ENCODE measurements around the gene NCOA5. TPM values are rescaled to one million over a fixed set of nuclear protein-coding genes. Genes with fewer than 3 reads are reported as not detected.

Gene NCOA5
- total and polyA plus RNA-seq, 3 donors from 2014 or later, result 55.6 to 66.2 (median 64.0) TPM

GRCh38 chr20:46134716-46135115 lies 45.0 kb upstream of the NCOA5 start:
- Histone ChIP-seq H3K4me3 (no peak overlapping the region), H3K9me3 (no peaks in the 10 kb centered on the region), H3K4me1 (peaks cover 16% of the 10 kb centered on the region), H3K27me3 (no peaks in the 10 kb centered on the region), H3K36me3 (ENCODE audit: low read depth, missing control alignments) (no peaks in the 10 kb centered on the region), H3K27ac (no peak overlapping the region)
- no peak for DNase-seq
- intact Hi-C loops (cut with DNase I; ENCODE audit: low total_unique reads), result loop anchor here (10.0 kb wide), 3 partner anchors 170 to 300 kb away; partner anchors contain the start of gene CDH22
- 91 to 93% methylated on average over 7 of the region's 7 CpGs for WGBS, 2 donors
- no peak for TF ChIP-seq POLR2A (IDR thresholded peaks at IDR 0.05)
- TF ChIP-seq CTCF (IDR thresholded peaks at IDR 0.05), result no peak

- Histone ChIP-seq H3K36me3 (ENCODE audit: low read depth, missing control alignments) (no peaks in the 10 kb centered on the region), H3K4me3 (no peak overlapping the region), H3K4me1 (peaks cover 9% of the 10 kb centered on the region), H3K27ac (no peak overlapping the region), H3K9me3 (no peaks in the 10 kb centered on the region), H3K27me3 (no peaks in the 10 kb centered on the region)
- no peak for DNase-seq
- intact Hi-C loops (cut with DNase I; ENCODE audit: low total_unique reads), result loop anchor here (10.0 kb wide), 3 partner anchors 171 to 301 kb away; partner anchors contain the start of gene CDH22
- whole genome bisulfite sequencing, 2 donors, result 79 to 82% methylated on average over 11 of the region's 11 CpGs
- no peak for TF ChIP-seq POLR2A (IDR thresholded peaks at IDR 0.05)
- TF ChIP-seq CTCF (IDR thresholded peaks at IDR 0.05), result no peak
Observed at GRCh38 chr20:46133886-46134654, 44.3 kb upstream of the NCOA5 start.

GRCh38 chr20:46132705-46133120 lies 43.0 kb upstream of the NCOA5 start:
- Histone ChIP-seq H3K9me3 (no peaks in the 10 kb centered on the region), H3K27me3 (no peaks in the 10 kb centered on the region), H3K4me1 (peaks cover 9% of the 10 kb centered on the region), H3K4me3 (no peak overlapping the region), H3K27ac (no peak overlapping the region), H3K36me3 (ENCODE audit: low read depth, missing control alignments) (no peaks in the 10 kb centered on the region)
- 12 to 13% methylated on average over 17 of the region's 17 CpGs for WGBS, 2 donors
- DNase-seq, result peak; percentile 83
- TF ChIP-seq POLR2A (IDR thresholded peaks at IDR 0.05), result no peak
- TF ChIP-seq CTCF (IDR thresholded peaks at IDR 0.05), result peak; percentile 62 to 88 (median 74)
- intact Hi-C loops (cut with DNase I; ENCODE audit: low total_unique reads), result loop anchor here (10.0 kb wide), 3 partner anchors 172 to 302 kb away; partner anchors contain the start of gene CDH22

- no peak overlapping the region for H3K4me3 ChIP-seq
- H3K36me3 ChIP-seq (ENCODE audit: low read depth, missing control alignments), result no peaks in the 10 kb centered on the region
- TF ChIP-seq CTCF (IDR thresholded peaks at IDR 0.05) (no peak), POLR2A (IDR thresholded peaks at IDR 0.05) (no peak)
- WGBS, 2 donors, result 36 to 44% methylated on average over 6 of the region's 6 CpGs
- no peaks in the 10 kb centered on the region for H3K9me3 ChIP-seq
- H3K27me3 ChIP-seq, result no peaks in the 10 kb centered on the region
- intact Hi-C loops (cut with DNase I; ENCODE audit: low total_unique reads), result loop anchor here (10.0 kb wide), 3 partner anchors 173 to 303 kb away; partner anchors contain the start of gene CDH22
- no peak overlapping the region for H3K27ac ChIP-seq
- DNase-seq, result no peak
- H3K4me1 ChIP-seq, result peaks cover 9% of the 10 kb centered on the region
Observed at GRCh38 chr20:46131396-46131795, 41.6 kb upstream of the NCOA5 start.
